ENCODE data around the gene PIEZO2.
"Not testable (repeated sequence)": the region's sequence is repeated elsewhere in the genome, so short reads cannot be mapped to it uniquely, and the experiment has no call there.

- TF ChIP-seq SPI1 (IDR thresholded peaks at IDR 0.05; ENCODE audit: low read depth, low read length); POLR2A (IDR thresholded peaks at IDR 0.05; ENCODE audit: low read depth, low read length); TAF1 (IDR thresholded peaks at IDR 0.05; ENCODE audit: low read depth, low read length); POU2F2 (IDR thresholded peaks at IDR 0.05; ENCODE audit: low read depth, low read length); POLR2AphosphoS5 (IDR thresholded peaks at IDR 0.05; ENCODE audit: low read depth, low read length); PAX5 (IDR thresholded peaks at IDR 0.05; ENCODE audit: insufficient read depth, low read length, severe bottlenecking): not testable (repeated sequence)
Observed at GRCh38 chr18:10922712-10923111, 226.7 kb downstream of the PIEZO2 start.

Measured in GM12891 (cell line).